Endothelial cell of umbilical vein (primary cell): ENCODE data around the gene SHOC2. TPM values are rescaled to one million over a fixed set of nuclear protein-coding genes. Genes with fewer than 3 reads are reported as not detected.

ENCODE experiments used
- BruUV-seq: library from RNA; stranded (reverse); fragments of 400-500 nt; replicated peaks from 2 replicates; lab custom pipeline; 2021; lab: Mats Ljungman, UMichigan
- CTCF ChIA-PET: fragments of 300-600, 350-600 bp; sonication (Branson Sonifier 250); formaldehyde crosslinking; loops from one replicate; lab custom pipeline; 2021; ENCODE audit warnings: antibody characterized with exemption, inconsistent platforms; lab: Charles Lee
- POLR2A ChIA-PET: fragments of 300-600, 350-600 bp; sonication (Branson Sonifier 250); formaldehyde crosslinking; loops from one replicate; lab custom pipeline; 2021; ENCODE audit warnings: antibody characterized with exemption, inconsistent platforms; lab: Charles Lee
- DNase-seq: peaks from one replicate; pipeline ENCODE4 v3.0.0-alpha.2; 2011; ENCODE audit warnings: low read depth, low spot score
- FAIRE-seq: peaks from 2 replicates; lab custom pipeline; 2011; peaks lifted over from hg19 to GRCh38; lab: Jason Lieb, UNC
- H2AFZ ChIP-seq: 2 replicates; pipeline ENCODE4 v1.6.0; 2012; ENCODE audit warnings: low read depth, low read length, control low read depth, inconsistent platforms
- H3K27ac ChIP-seq: 2 replicates; pipeline ENCODE4 v1.5.1; 2011; ENCODE audit warnings: low read depth, mild to moderate bottlenecking, control low read depth, low read length, moderate library complexity; ENCODE audit not compliant: insufficient read depth
- H3K27me3 ChIP-seq, 2 experiments: 2 replicates each; pipeline versions ENCODE4 v1.6.0 to v1.6.1; 2011; ENCODE audit warnings: low read length in 2 of 2, mixed read lengths in 1 of 2; ENCODE audit not compliant: control insufficient read depth in 2 of 2, insufficient read depth in 2 of 2
- H3K36me3 ChIP-seq, 2 experiments: 2 replicates in 1 of 2; 3 replicates in 1 of 2; pipeline ENCODE4 v1.5.1; 2011; ENCODE audit warnings: low read length in 2 of 2, mild to moderate bottlenecking in 1 of 2, moderate library complexity in 1 of 2; ENCODE audit not compliant: control insufficient read depth in 2 of 2, insufficient read depth in 2 of 2; ENCODE audit errors: extremely low read depth in 1 of 2
- H3K4me1 ChIP-seq: 3 replicates; pipeline ENCODE4 v1.5.1; 2011; ENCODE audit warnings: mild to moderate bottlenecking, low read length; ENCODE audit not compliant: control insufficient read depth, insufficient read depth; ENCODE audit errors: extremely low read depth
- H3K4me2 ChIP-seq: 2 replicates; pipeline ENCODE4 v1.6.1; 2011; ENCODE audit warnings: low read length, control low read depth, mixed read lengths; ENCODE audit not compliant: insufficient read depth
- H3K4me3 ChIP-seq, 3 experiments: fragments of 200-600 bp in 1 of 3; sonication (generic), shearing (Covaris generic) in 1 of 3; replicated peaks in 1 of 3; 2 replicates each; pipeline ENCODE4 v1.5.1; 2011 to 2016; ENCODE audit warnings: control low read depth in 3 of 3, low read length in 3 of 3, mild to moderate bottlenecking in 2 of 3, inconsistent platforms in 1 of 3, low read depth in 1 of 3, moderate library complexity in 1 of 3; ENCODE audit not compliant: insufficient read depth in 1 of 3
- H3K79me2 ChIP-seq: 2 replicates; pipeline ENCODE4 v1.6.0; 2012; ENCODE audit warnings: low read length, inconsistent platforms; ENCODE audit not compliant: control insufficient read depth, insufficient read depth
- H3K9ac ChIP-seq: replicated peaks from 2 replicates; pipeline ENCODE3; 2011; ENCODE audit warnings: low read length, control low read depth; ENCODE audit not compliant: insufficient read depth; ENCODE audit errors: extremely low read depth
- H3K9me1 ChIP-seq: replicated peaks from 3 replicates; pipeline ENCODE4 v1.6.0; 2011; ENCODE audit warnings: mild to moderate bottlenecking, low read length; ENCODE audit not compliant: control insufficient read depth, insufficient read depth; ENCODE audit errors: extremely low read depth
- H3K9me3 ChIP-seq: replicated peaks from 2 replicates; pipeline ENCODE4 v1.5.1; 2012; ENCODE audit warnings: low read length, inconsistent platforms; ENCODE audit not compliant: control insufficient read depth, insufficient read depth
- H4K20me1 ChIP-seq: replicated peaks from 2 replicates; pipeline ENCODE3; 2011; ENCODE audit warnings: mild to moderate bottlenecking, low read length; ENCODE audit not compliant: control insufficient read depth, insufficient read depth; ENCODE audit errors: extremely low read depth
- EZH2 ChIP-seq: IDR thresholded peaks from 2 replicates; pipeline ENCODE4 v1.6.1; 2012; ENCODE audit warnings: borderline replicate concordance, low read depth, mild to moderate bottlenecking, moderate library complexity, low read length, inconsistent platforms; ENCODE audit not compliant: severe bottlenecking
- FOS ChIP-seq: IDR thresholded peaks from 2 replicates; pipeline ENCODE4 v1.6.1; 2011; ENCODE audit warnings: mild to moderate bottlenecking, low read length, moderate library complexity, borderline replicate concordance; ENCODE audit not compliant: insufficient read depth
- GATA2 ChIP-seq: IDR thresholded peaks from 2 replicates; pipeline ENCODE4 v1.7.0; 2011; ENCODE audit warnings: low read depth, mild to moderate bottlenecking, moderate library complexity, mixed read lengths, low read length; ENCODE audit not compliant: insufficient read length, insufficient read depth
- JUN ChIP-seq: IDR thresholded peaks from 2 replicates; pipeline ENCODE4 v1.6.1; 2011; ENCODE audit warnings: borderline replicate concordance, low read depth; ENCODE audit not compliant: insufficient read length, insufficient read depth
- MYC ChIP-seq: IDR thresholded peaks from one replicate; pipeline ENCODE4 v1.6.1; 2011; ENCODE audit warnings: mild to moderate bottlenecking, low read depth, low read length
- POLR2A ChIP-seq: IDR thresholded peaks from 2 replicates; pipeline ENCODE4 v1.6.1; 2012; ENCODE audit warnings: low read depth, mild to moderate bottlenecking, control low read depth, low read length
- POLR2AphosphoS5 ChIP-seq: IDR thresholded peaks from 2 replicates; pipeline ENCODE4 v1.6.1; 2012; ENCODE audit warnings: low read depth, mild to moderate bottlenecking, control low read depth, low read length, moderate library complexity; ENCODE audit not compliant: insufficient read depth
- dilution Hi-C: fragments of 300-500 bp; cut with MboI; formaldehyde crosslinking; loops from one replicate; pipeline ENCODE4 v1.15.0; 2019; ENCODE audit warnings: low sequenced_read_pairs; ENCODE audit not compliant: extremely low pct_ligation_motif_present
- intact Hi-C: fragments of 100-400 bp; cut with micrococcal nuclease; formaldehyde crosslinking; loops from one replicate; pipeline ENCODE4 v1.10.0; 2022
- polyA plus RNA-seq, 4 experiments: library from polyadenylated mRNA; depleted of rRNA in 3 of 4; stranded (reverse) in 3 of 4; unstranded in 1 of 4; fragments of >200 nt; gene quantifications; 2 replicates each; pipeline versions ENCODE4 v1.2.1 to v1.2.3, GENCODE V29; 2011 to 2012; ENCODE audit warnings: missing spikeins in 1 of 4
- total RNA-seq: library from RNA; stranded (reverse); gene quantifications from 2 replicates; pipeline ENCODE4 v1.2.3, GENCODE V29; 2021
- TF ChIP-seq, protein P1 (sequence below), 2 donors: IDR thresholded peaks; 1 replicate in 1 of 2; 2 replicates in 1 of 2; pipeline ENCODE4 v1.5.1; 2011; ENCODE audit warnings: low read length in 2 of 2, mild to moderate bottlenecking in 2 of 2, moderate library complexity in 2 of 2, control low read depth in 1 of 2, inconsistent platforms in 1 of 2, low read depth in 1 of 2; ENCODE audit not compliant: insufficient read depth in 1 of 2; ENCODE audit errors: extremely low read depth in 1 of 2
- TF ChIP-seq, protein P2 (sequence below): IDR thresholded peaks from 2 replicates; pipeline ENCODE4 v1.6.1; 2011; ENCODE audit not compliant: insufficient read depth, insufficient read length

The SHOC2 gene
- total and polyA plus RNA-seq, 2 donors (not counting 3 experiments of a cell fraction or from before 2014, with no cell fraction given) = 13.0 to 37.1 TPM

DNA sequence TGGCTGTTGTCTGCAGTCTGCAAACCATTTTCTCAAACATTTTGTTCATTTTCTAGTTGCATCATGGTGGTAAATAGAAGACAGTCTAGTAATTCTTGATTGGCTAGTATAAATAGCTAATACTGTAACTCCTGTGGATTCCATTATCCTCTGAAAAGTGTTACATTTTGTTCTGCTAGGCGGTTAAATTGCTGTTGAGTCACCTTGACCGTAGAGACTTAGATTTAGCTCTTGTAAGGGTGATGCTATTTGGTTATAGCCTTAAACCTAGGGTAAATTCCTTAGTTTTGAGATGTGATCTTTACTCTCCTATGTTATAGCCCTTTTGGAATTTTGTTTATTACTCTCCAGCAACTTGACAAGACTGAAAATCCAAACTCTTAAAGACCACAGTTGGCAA, 58.8 kb downstream of the SHOC2 start:
- Histone ChIP-seq H2AFZ (no peak overlapping the region), H3K27ac (no peak overlapping the region), H3K27me3 (no peaks in the 10 kb centered on the region), H3K9me1 (no peaks in the 10 kb centered on the region), H3K36me3 (no peaks in the 10 kb centered on the region), H3K79me2 (peaks cover 48% of the 10 kb centered on the region), H3K4me2 (no peak overlapping the region), H3K4me3 (no peak overlapping the region), H4K20me1 (no peaks in the 10 kb centered on the region), H3K9ac (no peak overlapping the region), H3K9me3 (no peaks in the 10 kb centered on the region), H3K4me1 (no peaks in the 10 kb centered on the region)
- no TSS peak for BruUV-seq
- intact Hi-C loops = no loop called here
- TF ChIP-seq GATA2 = no peak
- TF ChIP-seq, protein P1, sequence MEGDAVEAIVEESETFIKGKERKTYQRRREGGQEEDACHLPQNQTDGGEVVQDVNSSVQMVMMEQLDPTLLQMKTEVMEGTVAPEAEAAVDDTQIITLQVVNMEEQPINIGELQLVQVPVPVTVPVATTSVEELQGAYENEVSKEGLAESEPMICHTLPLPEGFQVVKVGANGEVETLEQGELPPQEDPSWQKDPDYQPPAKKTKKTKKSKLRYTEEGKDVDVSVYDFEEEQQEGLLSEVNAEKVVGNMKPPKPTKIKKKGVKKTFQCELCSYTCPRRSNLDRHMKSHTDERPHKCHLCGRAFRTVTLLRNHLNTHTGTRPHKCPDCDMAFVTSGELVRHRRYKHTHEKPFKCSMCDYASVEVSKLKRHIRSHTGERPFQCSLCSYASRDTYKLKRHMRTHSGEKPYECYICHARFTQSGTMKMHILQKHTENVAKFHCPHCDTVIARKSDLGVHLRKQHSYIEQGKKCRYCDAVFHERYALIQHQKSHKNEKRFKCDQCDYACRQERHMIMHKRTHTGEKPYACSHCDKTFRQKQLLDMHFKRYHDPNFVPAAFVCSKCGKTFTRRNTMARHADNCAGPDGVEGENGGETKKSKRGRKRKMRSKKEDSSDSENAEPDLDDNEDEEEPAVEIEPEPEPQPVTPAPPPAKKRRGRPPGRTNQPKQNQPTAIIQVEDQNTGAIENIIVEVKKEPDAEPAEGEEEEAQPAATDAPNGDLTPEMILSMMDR (IDR thresholded peaks at IDR 0.05; ENCODE audit: extremely low read depth in 1 of 2, insufficient read depth in 1 of 2, low read depth in 1 of 2, low read length in 2 of 2) = no peak
- TF ChIP-seq, protein P2, sequence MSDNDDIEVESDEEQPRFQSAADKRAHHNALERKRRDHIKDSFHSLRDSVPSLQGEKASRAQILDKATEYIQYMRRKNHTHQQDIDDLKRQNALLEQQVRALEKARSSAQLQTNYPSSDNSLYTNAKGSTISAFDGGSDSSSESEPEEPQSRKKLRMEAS = no peak
- no peak for TF ChIP-seq POLR2A
- TF ChIP-seq POLR2AphosphoS5 = no peak
- TF ChIP-seq FOS = no peak
- TF ChIP-seq EZH2 = no peak
- no peak for TF ChIP-seq MYC
- TF ChIP-seq JUN = no peak
- DNase-seq = no peak
- ChIA-PET CTCF (no interaction called here), POLR2A (no interaction called here)
- FAIRE-seq = no peak
- dilution Hi-C loops = no loop called here
